HG03139 (cell line): ENCODE results near the gene BIRC5.

Source experiments
- ATAC-seq: cut with Tn5 transposase; IDR thresholded peaks from one replicate; pipeline ENCODE4 v1.9.1; 2021; ENCODE audit not compliant: unreplicated experiment

Gene BIRC5

DNA sequence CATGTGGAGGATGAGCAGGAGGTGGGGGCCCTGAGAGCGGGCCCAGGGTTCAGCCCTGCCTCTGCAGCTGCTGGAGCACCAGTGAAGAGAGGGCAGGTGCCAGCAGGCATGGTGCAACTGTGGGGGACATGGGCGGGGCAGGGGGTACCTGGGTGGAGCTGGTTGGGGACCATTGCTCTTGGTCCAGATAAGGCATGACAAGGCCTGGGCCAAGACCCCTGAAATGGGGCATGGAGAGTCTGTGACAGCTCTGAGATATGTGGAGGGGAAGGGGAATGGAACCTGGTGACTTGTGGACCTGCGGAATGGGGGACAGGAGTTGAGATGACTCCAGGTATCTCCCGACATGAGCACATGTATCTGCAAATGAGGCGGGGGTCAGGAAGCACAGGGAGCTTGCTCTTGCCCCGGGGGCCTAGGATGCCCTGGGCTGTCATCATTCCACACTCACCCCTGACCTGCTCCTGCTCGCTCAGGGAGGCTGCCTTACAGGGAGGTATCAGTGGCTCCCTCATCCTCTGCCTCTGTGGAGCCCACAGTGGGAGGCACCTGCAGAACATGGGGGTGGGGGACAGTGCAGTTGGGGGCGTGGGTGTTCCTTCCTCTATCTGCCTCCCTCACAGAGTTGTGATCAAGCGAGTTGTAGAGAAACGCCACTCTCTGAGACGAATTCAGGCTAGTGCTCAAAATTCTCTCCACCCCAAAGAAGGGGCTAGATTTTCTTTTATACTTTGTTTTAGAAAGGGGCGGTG, 57.5 kb downstream of the BIRC5 start:
- no peak for ATAC-seq

GRCh38 chr17:78272181-78272913, 58.3 kb downstream of the BIRC5 start:
- ATAC-seq, result no peak

DNA sequence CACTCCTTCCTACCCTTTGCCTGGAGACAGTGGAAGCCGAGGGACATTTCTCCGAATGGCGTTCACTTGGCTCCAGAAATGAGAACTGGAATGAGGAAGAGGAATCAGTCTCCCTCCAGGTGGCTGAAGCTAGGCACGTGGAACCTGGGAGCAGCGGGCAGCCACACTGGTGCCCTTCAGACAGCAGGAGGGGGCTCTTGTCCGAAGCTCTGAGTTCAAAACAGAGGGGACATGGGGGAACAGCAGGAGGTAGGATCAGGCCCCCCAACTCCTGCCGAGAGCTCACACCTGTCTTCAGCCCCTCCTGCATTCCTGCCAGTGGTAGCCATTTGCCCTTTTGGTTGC, 58.8 kb downstream of the BIRC5 start:
- no peak for ATAC-seq

DNA sequence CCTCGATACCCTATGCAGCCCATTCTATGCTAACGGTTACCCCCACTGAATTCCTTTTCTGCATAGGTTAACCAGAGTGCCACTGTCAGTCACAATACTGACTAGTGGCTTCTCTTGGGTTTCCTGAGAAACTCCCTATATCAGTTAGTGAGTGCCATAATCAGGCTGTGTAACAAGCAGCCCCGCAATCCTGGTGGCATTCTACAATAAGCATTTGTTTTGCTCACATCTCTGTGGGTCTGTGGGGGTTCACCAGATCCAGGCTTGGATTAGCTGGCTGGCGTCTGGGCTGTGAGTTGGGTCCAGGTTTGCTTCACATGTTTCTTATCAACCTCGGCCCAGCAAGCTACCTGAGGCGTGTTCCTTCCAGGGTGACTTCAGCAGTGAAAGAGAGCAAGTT, 59.8 kb downstream of the BIRC5 start:
- ATAC-seq, result no peak
